Colonic mucosa (tissue), 4 donors: Measurements from ENCODE around the gene NRSN2. TPM values are rescaled to one million over a fixed set of nuclear protein-coding genes. Genes with fewer than 3 reads are reported as not detected.

Experiments
- DNase-seq: peaks from one replicate; pipeline ENCODE4 v3.0.0-alpha.2; 2020
- H3K27ac ChIP-seq: fragments of 200-600 bp; one replicate; pipeline ENCODE4 v1.8.0; 2021
- H3K27me3 ChIP-seq: fragments of 200-600 bp; one replicate; pipeline ENCODE4 v1.8.0; 2021
- H3K36me3 ChIP-seq: fragments of 200-600 bp; one replicate; pipeline ENCODE4 v1.8.0; 2021
- H3K4me1 ChIP-seq: fragments of 200-600 bp; one replicate; pipeline ENCODE4 v1.8.0; 2021; ENCODE audit warnings: mild to moderate bottlenecking
- H3K4me3 ChIP-seq: fragments of 200-600 bp; one replicate; pipeline ENCODE4 v1.8.0; 2021
- H3K9ac ChIP-seq, 2 donors: one replicate each; pipeline ENCODE4 v1.7.0; 2013; ENCODE audit warnings: control low read depth in 2 of 2, low read depth in 2 of 2, low read length in 2 of 2
- H3K9me3 ChIP-seq: fragments of 200-600 bp; one replicate; pipeline ENCODE4 v1.8.0; 2021
- intact Hi-C: fragments of 100-400 bp; cut with DNase I; formaldehyde crosslinking; loops from one replicate; pipeline ENCODE4 v1.14.1; 2022
- total RNA-seq, 2 donors: library from RNA; stranded (reverse); fragmentation: NEBNext Ultra II Directional in 1 of 2; extraction: Animal tissue kit (Norgen Biotek cat#: 25700) in 1 of 2; gene quantifications; one replicate each; pipeline ENCODE4 v1.2.1, GENCODE V29; 2021
- TF ChIP-seq, protein P1 (sequence below): fragments of 200-600 bp; IDR thresholded peaks from one replicate; pipeline ENCODE4 v1.8.0; 2022; ENCODE audit warnings: antibody characterized with exemption, mild to moderate bottlenecking
- donor health status: healthy.
- donor health status: DM: no; HTN: no; CAD: no.
- donor health status: DM: no; HTN: no; CAD: no.

Gene NRSN2
- total RNA-seq, 2 donors from 2014 or later = 11.2 to 18.3 TPM

- Histone ChIP-seq H3K4me3 (peak overlapping the region; percentile 59), H3K27ac (peak overlapping the region; percentile 81), H3K4me1 (no peaks in the 10 kb centered on the region), H3K36me3 (no peaks in the 10 kb centered on the region), H3K9ac (peak overlapping the region; percentile 66 to 74), H3K9me3 (no peaks in the 10 kb centered on the region), H3K27me3 (no peaks in the 10 kb centered on the region)
- intact Hi-C loops = loop anchor here (10.0 kb wide), 1 partner anchor 51 kb away; no protein-coding TSS in a partner anchor
- TF ChIP-seq, protein P1, sequence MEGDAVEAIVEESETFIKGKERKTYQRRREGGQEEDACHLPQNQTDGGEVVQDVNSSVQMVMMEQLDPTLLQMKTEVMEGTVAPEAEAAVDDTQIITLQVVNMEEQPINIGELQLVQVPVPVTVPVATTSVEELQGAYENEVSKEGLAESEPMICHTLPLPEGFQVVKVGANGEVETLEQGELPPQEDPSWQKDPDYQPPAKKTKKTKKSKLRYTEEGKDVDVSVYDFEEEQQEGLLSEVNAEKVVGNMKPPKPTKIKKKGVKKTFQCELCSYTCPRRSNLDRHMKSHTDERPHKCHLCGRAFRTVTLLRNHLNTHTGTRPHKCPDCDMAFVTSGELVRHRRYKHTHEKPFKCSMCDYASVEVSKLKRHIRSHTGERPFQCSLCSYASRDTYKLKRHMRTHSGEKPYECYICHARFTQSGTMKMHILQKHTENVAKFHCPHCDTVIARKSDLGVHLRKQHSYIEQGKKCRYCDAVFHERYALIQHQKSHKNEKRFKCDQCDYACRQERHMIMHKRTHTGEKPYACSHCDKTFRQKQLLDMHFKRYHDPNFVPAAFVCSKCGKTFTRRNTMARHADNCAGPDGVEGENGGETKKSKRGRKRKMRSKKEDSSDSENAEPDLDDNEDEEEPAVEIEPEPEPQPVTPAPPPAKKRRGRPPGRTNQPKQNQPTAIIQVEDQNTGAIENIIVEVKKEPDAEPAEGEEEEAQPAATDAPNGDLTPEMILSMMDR = no peak
- peak; percentile 61 for DNase-seq
Measured at GRCh38 chr20:325889-326644, 20.8 kb upstream of the NRSN2 start.

GRCh38 chr20:326645-327185 lies 20.2 kb upstream of the NRSN2 start:
- Histone ChIP-seq H3K9me3 (no peaks in the 10 kb centered on the region), H3K9ac (peak overlapping the region; percentile 66 to 74), H3K4me1 (no peaks in the 10 kb centered on the region), H3K27me3 (no peaks in the 10 kb centered on the region), H3K4me3 (peak overlapping the region; percentile 59), H3K36me3 (no peaks in the 10 kb centered on the region), H3K27ac (peak overlapping the region; percentile 81)
- intact Hi-C loops = loop anchor here (10.0 kb wide), 1 partner anchor 52 kb away; no protein-coding TSS in a partner anchor
- TF ChIP-seq, protein P1 = no peak
- DNase-seq = no peak

- DNase-seq = peak; percentile 79
- Histone ChIP-seq H3K27me3 (no peaks in the 10 kb centered on the region), H3K4me1 (no peaks in the 10 kb centered on the region), H3K9ac (peak overlapping the region; percentile 59 to 67), H3K4me3 (peak overlapping the region; percentile 59), H3K36me3 (no peaks in the 10 kb centered on the region), H3K27ac (peak overlapping the region; percentile 31), H3K9me3 (no peaks in the 10 kb centered on the region)
- intact Hi-C loops = loop anchor here (10.0 kb wide), 1 partner anchor 53 kb away; no protein-coding TSS in a partner anchor
- TF ChIP-seq, protein P1 = no peak
Measured at GRCh38 chr20:327186-328026, 19.5 kb upstream of the NRSN2 start.

DNA sequence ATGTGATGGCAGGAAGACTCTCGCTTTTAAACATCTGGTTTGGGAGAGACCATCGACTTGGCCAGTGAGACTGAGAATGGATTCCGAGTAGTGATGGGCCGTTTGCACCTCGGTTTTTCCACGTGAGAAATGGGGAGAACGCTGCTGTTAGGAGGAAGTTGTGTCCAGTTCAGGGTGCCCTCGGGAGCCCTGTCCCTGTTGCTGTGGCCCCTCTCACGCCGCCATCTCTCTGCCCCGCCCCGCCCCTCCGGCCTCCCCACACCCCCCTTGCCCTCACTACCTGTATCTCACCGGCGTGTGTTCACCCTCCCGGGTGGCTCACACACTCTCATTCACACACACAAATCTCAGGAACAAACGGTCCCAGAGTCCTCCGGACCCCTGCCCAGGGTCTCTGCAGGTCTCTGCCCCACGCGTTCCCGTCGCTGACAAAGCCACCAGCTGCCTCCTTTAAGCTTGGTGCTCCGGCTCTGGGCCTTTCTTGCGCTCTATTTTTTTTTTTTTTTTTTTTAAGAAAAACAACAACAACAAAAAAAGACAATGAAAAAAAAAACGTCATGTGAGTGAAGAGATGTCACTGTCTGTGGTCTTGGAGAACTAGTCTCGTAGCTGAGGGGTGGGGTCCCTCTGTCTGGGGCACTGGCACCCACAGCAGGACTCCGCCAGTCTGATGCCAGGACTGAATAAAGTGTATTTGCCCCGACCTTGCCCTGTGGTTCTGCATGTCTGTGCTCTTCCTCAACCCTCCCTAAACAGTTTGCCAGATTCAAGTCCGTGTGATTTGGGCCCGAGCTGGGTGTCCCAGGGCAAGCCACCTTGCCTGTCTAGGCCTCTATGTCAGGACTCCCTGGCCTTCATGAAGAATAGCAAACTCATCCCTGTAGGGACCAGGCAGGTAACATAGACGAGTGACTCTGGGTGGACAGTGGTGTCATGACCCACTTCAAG lies 18.6 kb upstream of the NRSN2 start:
- peak overlapping the region in 1 of 2 donors; percentile 59 for H3K9ac ChIP-seq
- intact Hi-C loops = loop anchor here (10.0 kb wide), 1 partner anchor 54 kb away; no protein-coding TSS in a partner anchor
- H3K4me1 ChIP-seq = no peaks in the 10 kb centered on the region
- TF ChIP-seq, protein P1 = no peak
- DNase-seq = no peak
- no peaks in the 10 kb centered on the region for H3K36me3 ChIP-seq
- H3K27me3 ChIP-seq = no peaks in the 10 kb centered on the region
- H3K4me3 ChIP-seq = peak overlapping the region; percentile 59
- H3K27ac ChIP-seq = peak overlapping the region; percentile 31
- no peaks in the 10 kb centered on the region for H3K9me3 ChIP-seq
